H9 (cell line): ENCODE results near the gene TNIK. TPM values are rescaled to one million over a fixed set of nuclear protein-coding genes. Genes with fewer than 3 reads are reported as not detected.

Source experiments
- DNase-seq: peaks from one replicate; pipeline ENCODE4 v3.0.0-alpha.2; 2017
- H2AFZ ChIP-seq: one replicate; pipeline ENCODE4 v1.6.1; 2013; ENCODE audit warnings: mild to moderate bottlenecking, low read length, control low read depth, moderate library complexity
- H2AK5ac ChIP-seq: 2 replicates; pipeline ENCODE4 v1.6.1; 2013; ENCODE audit warnings: low read length, control low read depth, mixed read lengths; ENCODE audit not compliant: insufficient read length
- H2BK120ac ChIP-seq: one replicate; pipeline ENCODE4 v1.6.1; 2013; ENCODE audit warnings: low read depth, mild to moderate bottlenecking, low read length, control low read depth, inconsistent platforms; ENCODE audit not compliant: poor library complexity, severe bottlenecking
- H2BK12ac ChIP-seq: 2 replicates; pipeline ENCODE4 v1.6.1; 2013; ENCODE audit warnings: low read length, control low read depth, mixed read lengths, low read depth; ENCODE audit not compliant: insufficient read length
- H2BK15ac ChIP-seq: 2 replicates; pipeline ENCODE4 v1.6.1; 2013; ENCODE audit warnings: low read depth, low read length, control low read depth
- H2BK20ac ChIP-seq: one replicate; pipeline ENCODE4 v1.6.1; 2013; ENCODE audit warnings: low read depth, mild to moderate bottlenecking, low read length, control low read depth, inconsistent platforms; ENCODE audit not compliant: poor library complexity, severe bottlenecking
- H2BK5ac ChIP-seq: 2 replicates; pipeline ENCODE4 v1.6.1; 2013; ENCODE audit warnings: low read length, control low read depth, mixed read lengths; ENCODE audit not compliant: insufficient read length
- H3K14ac ChIP-seq: 2 replicates; pipeline ENCODE4 v1.6.1; 2013; ENCODE audit warnings: low read length, control low read depth; ENCODE audit not compliant: insufficient read depth
- H3K18ac ChIP-seq: 2 replicates; pipeline ENCODE4 v1.6.1; 2013; ENCODE audit warnings: low read depth, mild to moderate bottlenecking, mixed read lengths, low read length, control low read depth; ENCODE audit not compliant: insufficient read length
- H3K23ac ChIP-seq: 2 replicates; pipeline ENCODE4 v1.6.1; 2013; ENCODE audit warnings: low read length, control low read depth, mixed read lengths, low read depth; ENCODE audit not compliant: insufficient read length
- H3K23me2 ChIP-seq: 2 replicates; pipeline ENCODE4 v1.6.1; 2013; ENCODE audit warnings: low read depth, mild to moderate bottlenecking, mixed read lengths, low read length, control low read depth; ENCODE audit not compliant: insufficient read length, poor library complexity, severe bottlenecking
- H3K27ac ChIP-seq: 2 replicates; pipeline ENCODE4 v1.5.1; 2013; ENCODE audit warnings: low read length, control low read depth, mixed read lengths, low read depth; ENCODE audit not compliant: insufficient read length
- H3K27me3 ChIP-seq: 2 replicates; pipeline ENCODE4 v1.6.1; 2013; ENCODE audit warnings: low read length, control low read depth, inconsistent platforms; ENCODE audit not compliant: insufficient read depth
- H3K4ac ChIP-seq: 2 replicates; pipeline ENCODE4 v1.6.1; 2013; ENCODE audit warnings: low read depth, mild to moderate bottlenecking, control low read depth, inconsistent platforms, low read length, moderate library complexity
- H3K4me1 ChIP-seq: 2 replicates; pipeline ENCODE4 v1.6.1; 2013; ENCODE audit warnings: low read length, control low read depth, inconsistent platforms; ENCODE audit not compliant: insufficient read depth
- H3K4me2 ChIP-seq: 2 replicates; pipeline ENCODE4 v1.6.1; 2013; ENCODE audit warnings: low read length, control low read depth, mixed read lengths; ENCODE audit not compliant: insufficient read length, insufficient read depth
- H3K56ac ChIP-seq: 2 replicates; pipeline ENCODE4 v1.6.1; 2013; ENCODE audit warnings: low read depth, mild to moderate bottlenecking, mixed read lengths, low read length, control low read depth; ENCODE audit not compliant: insufficient read length
- H3K79me1 ChIP-seq: 2 replicates; pipeline ENCODE4 v1.6.1; 2013; ENCODE audit warnings: low read depth, mild to moderate bottlenecking, moderate library complexity, low read length, control low read depth, inconsistent platforms; ENCODE audit not compliant: insufficient read depth, poor library complexity, severe bottlenecking
- H3K79me2 ChIP-seq: 2 replicates; pipeline ENCODE4 v1.6.1; 2013; ENCODE audit warnings: low read length, control low read depth, inconsistent platforms; ENCODE audit not compliant: insufficient read depth
- H3K9ac ChIP-seq: 2 replicates; pipeline ENCODE4 v1.6.1; 2013; ENCODE audit warnings: low read length, control low read depth, mixed read lengths; ENCODE audit not compliant: insufficient read length; ENCODE audit errors: extremely low read depth
- H3K9me3 ChIP-seq: one replicate; pipeline ENCODE4 v1.6.1; 2013; ENCODE audit warnings: low read depth, low read length, inconsistent platforms; ENCODE audit not compliant: control insufficient read depth
- H3T11ph ChIP-seq: one replicate; pipeline ENCODE4 v1.6.1; 2013; ENCODE audit warnings: mild to moderate bottlenecking, low read length, control low read depth, inconsistent platforms
- H4K20me1 ChIP-seq: one replicate; pipeline ENCODE4 v1.6.1; 2013; ENCODE audit not compliant: control insufficient read depth, insufficient read length, insufficient read depth
- H4K5ac ChIP-seq: 2 replicates; pipeline ENCODE4 v1.6.1; 2013; ENCODE audit warnings: low read depth, mild to moderate bottlenecking, mixed read lengths, low read length, control low read depth; ENCODE audit not compliant: insufficient read length
- H4K8ac ChIP-seq: replicated peaks from 2 replicates; pipeline ENCODE4 v1.6.1; 2013; ENCODE audit warnings: low read length, control low read depth, mixed read lengths, low read depth; ENCODE audit not compliant: insufficient read length
- H4K91ac ChIP-seq: 2 replicates; pipeline ENCODE4 v1.6.1; 2013; ENCODE audit warnings: low read depth, mild to moderate bottlenecking, moderate library complexity, mixed read lengths, low read length, control low read depth; ENCODE audit not compliant: insufficient read length
- H3K27ac Mint-ChIP-seq, 3 experiments: 2 replicates in 2 of 3; 3 replicates in 1 of 3; pipeline ENCODE4 v1.8.0; 2020 to 2021; ENCODE audit warnings: mixed read lengths in 3 of 3, mild to moderate bottlenecking in 1 of 3, moderate library complexity in 1 of 3
- H3K27me3 Mint-ChIP-seq: 2 replicates; pipeline ENCODE4 v1.8.0; 2021; ENCODE audit warnings: low read depth, mild to moderate bottlenecking, moderate library complexity, mixed read lengths
- H3K36me3 Mint-ChIP-seq, 3 experiments: 2 replicates in 2 of 3; 3 replicates in 1 of 3; pipeline ENCODE4 v1.8.0; 2020 to 2021; ENCODE audit warnings: low read depth in 3 of 3, mixed read lengths in 3 of 3; ENCODE audit not compliant: insufficient read depth in 1 of 3
- H3K4me1 Mint-ChIP-seq, 2 experiments: 2 replicates each; pipeline ENCODE4 v1.8.0; 2020; ENCODE audit warnings: mixed read lengths in 2 of 2
- H3K4me3 Mint-ChIP-seq, 2 experiments: 2 replicates in 1 of 2; 3 replicates in 1 of 2; pipeline ENCODE4 v1.8.0; 2020 to 2021; ENCODE audit warnings: mild to moderate bottlenecking in 2 of 2, mixed read lengths in 2 of 2, moderate library complexity in 1 of 2
- H3K9me3 Mint-ChIP-seq, 2 experiments: 2 replicates in 1 of 2; 3 replicates in 1 of 2; pipeline ENCODE4 v1.8.0; 2020; ENCODE audit warnings: mild to moderate bottlenecking in 2 of 2, mixed read lengths in 2 of 2, moderate library complexity in 1 of 2
- CTCF ChIP-seq: fragments of 200-600 bp; sonication (generic); conservative IDR thresholded peaks from 3 replicates; pipeline ENCODE4 v1.8.0; 2021; ENCODE audit warnings: antibody characterized with exemption, mild to moderate bottlenecking
- WGBS: extraction: QIAGEN DNeasy Blood & Tissue Kit; methylation state at CpG from one replicate; pipeline ENCODE4 v1.1.7; 2013; ENCODE audit warnings: missing lambda C conversion rate, low lambda C conversion rate, mixed read lengths; ENCODE audit not compliant: insufficient read length; ENCODE audit errors: extremely low coverage; 5-methylcytosine and 5-hydroxymethylcytosine counted together
- total RNA-seq: library from RNA; stranded (reverse); gene quantifications from 2 replicates; pipeline ENCODE4 v1.2.1, GENCODE V29; 2021

Gene TNIK
- total RNA-seq, 1 experiment from 2014 or later: 15.9 TPM

- Histone ChIP-seq H3K4me2 (no peak overlapping the region), H4K20me1 (no peaks in the 10 kb centered on the region), H4K8ac (no peak overlapping the region), H3K27ac (no peak overlapping the region), H2BK120ac (no peak overlapping the region), H3K79me1 (no peaks in the 10 kb centered on the region), H3T11ph (no peak overlapping the region), H3K18ac (no peak overlapping the region), H2BK5ac (no peak overlapping the region), H2AK5ac (no peak overlapping the region), H3K23me2 (no peaks in the 10 kb centered on the region), H3K4ac (no peak overlapping the region), H2BK15ac (no peak overlapping the region), H3K14ac (no peak overlapping the region; the same call in 1 of the 2 replicates), H3K4me1 (peaks cover 29% of the 10 kb centered on the region), H4K5ac (no peak overlapping the region), H3K9ac (no peak overlapping the region), H2BK20ac (no peak overlapping the region), H3K56ac (no peak overlapping the region), H4K91ac (no peak overlapping the region), H2BK12ac (no peak overlapping the region), H2AFZ (no peak overlapping the region), H3K27me3 (no peaks in the 10 kb centered on the region), H3K79me2 (peaks cover 7% of the 10 kb centered on the region; the same call in 1 of the 2 replicates), H3K9me3 (no peaks in the 10 kb centered on the region), H3K23ac (no peak overlapping the region)
- Mint-ChIP-seq H3K4me1 (peaks cover 48 to 59% of the 10 kb centered on the region in 2 experiments), H3K4me3 (peak overlapping the region in 1 of 2 experiments; percentile 57; a peak in 3 of 5 replicates), H3K27ac (peak overlapping the region; percentile 35 to 89 (median 48); a peak in 5 of 7 replicates), H3K9me3 (no peaks in the 10 kb centered on the region), H3K36me3 (no peaks in the 10 kb centered on the region), H3K27me3 (no peaks in the 10 kb centered on the region)
- WGBS: no CpG with 5 or more reads among the region's 5 CpGs
- TF ChIP-seq CTCF: no peak
- DNase-seq: no peak
Measured at GRCh38 chr3:171385086-171385485, 75.1 kb downstream of the TNIK start.
